ENCODE data around the gene RETN. TPM values are rescaled to one million over a fixed set of nuclear protein-coding genes. Genes with fewer than 3 reads are reported as not detected.

RETN gene
- total RNA-seq, 2 experiments from 2014 or later = not detected

DNA sequence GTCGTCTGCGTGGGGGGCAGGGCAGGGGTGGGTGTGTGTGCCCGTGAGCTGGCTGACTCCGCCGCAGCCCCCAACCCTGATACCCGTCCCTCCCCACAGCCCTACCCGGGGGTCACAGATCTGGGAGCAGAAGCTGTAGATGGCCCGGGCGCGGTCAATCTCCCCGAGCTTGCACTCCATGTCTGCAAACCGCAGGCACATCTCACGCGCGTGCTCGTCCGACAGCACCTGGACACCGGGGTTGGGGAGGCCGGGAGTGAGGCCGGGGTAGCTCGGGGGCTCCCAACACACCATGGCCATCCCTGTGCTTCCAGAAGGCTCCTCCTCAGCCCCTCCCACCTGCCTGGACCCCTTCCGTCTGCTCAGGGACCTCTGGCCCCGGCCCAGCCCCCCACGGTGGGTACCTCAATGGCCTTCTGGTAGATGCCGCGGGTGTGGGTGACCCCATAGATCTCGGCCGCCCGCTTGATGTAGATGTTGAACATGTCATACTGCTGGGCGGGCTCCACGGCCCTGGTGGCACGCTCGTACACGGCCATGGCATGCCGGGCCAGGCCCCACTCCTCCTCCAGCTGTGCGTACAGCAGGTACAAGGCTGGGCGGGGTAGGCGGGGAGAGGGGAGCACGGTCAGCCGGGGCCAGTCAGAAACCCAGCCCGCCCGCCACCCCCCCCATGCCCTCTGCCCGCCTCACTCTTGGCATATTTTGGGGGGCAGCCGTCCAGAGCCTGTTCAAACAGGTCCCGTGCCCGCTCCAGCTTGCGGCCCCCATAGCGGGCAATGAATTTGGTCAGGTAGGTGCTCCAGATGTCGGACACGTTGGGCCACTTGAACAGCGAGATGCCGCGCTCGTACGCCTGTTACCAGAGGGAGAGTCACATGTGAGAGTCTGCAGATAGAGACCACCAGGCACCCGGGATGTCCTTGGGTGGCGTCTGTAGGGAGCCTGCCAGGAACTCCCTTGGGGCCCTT is 48.1 kb upstream of the RETN start:
- Histone ChIP-seq H4K20me1 (ENCODE audit: insufficient read depth, low read length) (no peaks in the 10 kb centered on the region), H3K36me3 (ENCODE audit: insufficient read depth, low read length) (peaks cover 34% of the 10 kb centered on the region), H2AFZ (ENCODE audit: low read length) (no peak overlapping the region), H3K9me2 (ENCODE audit: insufficient read depth, low read length) (no peaks in the 10 kb centered on the region), H3K79me2 (ENCODE audit: insufficient read depth, low read depth, low read length) (no peaks in the 10 kb centered on the region), H3K4me1 (ENCODE audit: insufficient read depth, low read length, poor library complexity, severe bottlenecking) (no peaks in the 10 kb centered on the region), H3K4me3 (ENCODE audit: low read depth, low read length, poor library complexity, severe bottlenecking) (no peak overlapping the region), H3K27ac (ENCODE audit: low read depth, low read length, poor library complexity, severe bottlenecking) (no peak overlapping the region), H3K4me2 (ENCODE audit: low read length) (no peak overlapping the region), H3K9me3 (ENCODE audit: low read length) (no peaks in the 10 kb centered on the region)
- intact Hi-C loops (cut with micrococcal nuclease; ENCODE audit: unreplicated experiment) = no loop called here
- CTCF ChIA-PET (ENCODE audit: unreplicated experiment) = no interaction called here
- POLR2A ChIA-PET = interaction anchor here (0.6 kb wide), 1 partner anchor 9 kb away, joined by 3 read pairs; the partner anchor contains the start of genes PET100 and XAB2
- no peak for DNase-seq (ENCODE audit: low spot score)
- TF ChIP-seq EZH2phosphoT487 (IDR thresholded peaks at IDR 0.05; ENCODE audit: borderline replicate concordance, low read depth, low read length) = no peak
- TF ChIP-seq, protein P1, sequence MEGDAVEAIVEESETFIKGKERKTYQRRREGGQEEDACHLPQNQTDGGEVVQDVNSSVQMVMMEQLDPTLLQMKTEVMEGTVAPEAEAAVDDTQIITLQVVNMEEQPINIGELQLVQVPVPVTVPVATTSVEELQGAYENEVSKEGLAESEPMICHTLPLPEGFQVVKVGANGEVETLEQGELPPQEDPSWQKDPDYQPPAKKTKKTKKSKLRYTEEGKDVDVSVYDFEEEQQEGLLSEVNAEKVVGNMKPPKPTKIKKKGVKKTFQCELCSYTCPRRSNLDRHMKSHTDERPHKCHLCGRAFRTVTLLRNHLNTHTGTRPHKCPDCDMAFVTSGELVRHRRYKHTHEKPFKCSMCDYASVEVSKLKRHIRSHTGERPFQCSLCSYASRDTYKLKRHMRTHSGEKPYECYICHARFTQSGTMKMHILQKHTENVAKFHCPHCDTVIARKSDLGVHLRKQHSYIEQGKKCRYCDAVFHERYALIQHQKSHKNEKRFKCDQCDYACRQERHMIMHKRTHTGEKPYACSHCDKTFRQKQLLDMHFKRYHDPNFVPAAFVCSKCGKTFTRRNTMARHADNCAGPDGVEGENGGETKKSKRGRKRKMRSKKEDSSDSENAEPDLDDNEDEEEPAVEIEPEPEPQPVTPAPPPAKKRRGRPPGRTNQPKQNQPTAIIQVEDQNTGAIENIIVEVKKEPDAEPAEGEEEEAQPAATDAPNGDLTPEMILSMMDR (conservative IDR thresholded peaks at IDR 0.05; ENCODE audit: low read length) = no peak
- TSS peak; percentile 73 for BruUV-seq (replicated peaks)

DNA sequence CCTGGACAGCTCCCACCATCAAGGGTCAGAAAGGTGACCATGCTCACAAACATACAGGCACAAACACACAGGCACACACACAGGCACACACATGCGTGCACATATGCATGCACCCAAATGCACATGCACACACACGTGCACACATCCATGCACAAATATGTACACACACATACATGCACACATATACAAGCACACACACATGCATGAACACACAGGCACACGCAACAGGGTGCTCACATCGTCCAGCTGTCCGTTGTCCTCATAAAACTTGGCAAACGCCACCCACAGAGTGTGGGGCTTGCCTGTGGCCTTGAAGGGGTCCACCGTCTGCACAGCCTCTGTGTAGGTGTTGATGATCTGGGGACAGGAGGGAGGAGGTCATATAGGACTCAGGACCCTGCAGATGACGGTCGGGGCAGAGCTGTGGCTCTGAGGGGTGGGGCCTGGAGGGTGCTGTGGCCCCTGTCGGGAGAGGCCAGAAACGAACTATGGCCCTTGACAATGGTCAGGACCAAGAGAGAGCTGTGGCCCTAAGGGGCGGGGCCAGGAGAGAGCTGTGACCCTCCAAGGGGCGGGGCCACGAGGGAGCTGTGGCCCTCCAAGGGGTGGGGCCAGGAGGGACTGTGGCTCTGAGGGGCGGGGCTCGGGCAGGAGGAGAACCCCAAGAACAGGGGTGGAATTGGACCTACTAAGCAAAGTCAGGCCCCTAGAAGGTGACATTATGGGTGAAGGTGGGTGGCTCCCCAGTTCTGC is 45.7 kb upstream of the RETN start:
- ChIA-PET POLR2A (interaction anchor here (0.6 kb wide), 1 partner anchor 584 kb away, joined by 4 read pairs; no protein-coding TSS in a partner anchor), CTCF (ENCODE audit: unreplicated experiment) (no interaction called here)
- TF ChIP-seq, protein P1 (conservative IDR thresholded peaks at IDR 0.05; ENCODE audit: low read length) = no peak
- TF ChIP-seq EZH2phosphoT487 (IDR thresholded peaks at IDR 0.05; ENCODE audit: borderline replicate concordance, low read depth, low read length) = no peak
- Histone ChIP-seq H3K9me2 (ENCODE audit: insufficient read depth, low read length) (no peaks in the 10 kb centered on the region), H3K4me1 (ENCODE audit: insufficient read depth, low read length, poor library complexity, severe bottlenecking) (peaks cover 3% of the 10 kb centered on the region), H3K79me2 (ENCODE audit: insufficient read depth, low read depth, low read length) (peaks cover 8% of the 10 kb centered on the region), H4K20me1 (ENCODE audit: insufficient read depth, low read length) (0 out of 2 replicates have a peak, but pooled peaks cover 3% of the 10 kb centered on the region), H2AFZ (ENCODE audit: low read length) (no peak overlapping the region), H3K4me3 (ENCODE audit: low read depth, low read length, poor library complexity, severe bottlenecking) (no peak overlapping the region), H3K27ac (ENCODE audit: low read depth, low read length, poor library complexity, severe bottlenecking) (no peak overlapping the region), H3K9me3 (ENCODE audit: low read length) (no peaks in the 10 kb centered on the region), H3K4me2 (ENCODE audit: low read length) (no peak overlapping the region), H3K36me3 (ENCODE audit: insufficient read depth, low read length) (peaks cover 49% of the 10 kb centered on the region)
- peak; percentile 14 for DNase-seq (ENCODE audit: low spot score)
- no TSS peak for BruUV-seq (replicated peaks)
- intact Hi-C loops (cut with micrococcal nuclease; ENCODE audit: unreplicated experiment) = no loop called here

All from OCI-LY7 (cell line).